GM19025 (cell line): ENCODE results near the gene SLC25A29.
A peak's percentile ranks its signal among the peaks of the same experiment; 100 is the strongest.
"Not testable (repeated sequence)": the region's sequence is repeated elsewhere in the genome, so short reads cannot be mapped to it uniquely, and the experiment has no call there.

Experiments used
- ATAC-seq: cut with Tn5 transposase; IDR thresholded peaks from one replicate; pipeline ENCODE4 v1.9.1; 2021; ENCODE audit warnings: mild to moderate bottlenecking, low read depth, moderate library complexity; ENCODE audit not compliant: unreplicated experiment

Gene SLC25A29

DNA sequence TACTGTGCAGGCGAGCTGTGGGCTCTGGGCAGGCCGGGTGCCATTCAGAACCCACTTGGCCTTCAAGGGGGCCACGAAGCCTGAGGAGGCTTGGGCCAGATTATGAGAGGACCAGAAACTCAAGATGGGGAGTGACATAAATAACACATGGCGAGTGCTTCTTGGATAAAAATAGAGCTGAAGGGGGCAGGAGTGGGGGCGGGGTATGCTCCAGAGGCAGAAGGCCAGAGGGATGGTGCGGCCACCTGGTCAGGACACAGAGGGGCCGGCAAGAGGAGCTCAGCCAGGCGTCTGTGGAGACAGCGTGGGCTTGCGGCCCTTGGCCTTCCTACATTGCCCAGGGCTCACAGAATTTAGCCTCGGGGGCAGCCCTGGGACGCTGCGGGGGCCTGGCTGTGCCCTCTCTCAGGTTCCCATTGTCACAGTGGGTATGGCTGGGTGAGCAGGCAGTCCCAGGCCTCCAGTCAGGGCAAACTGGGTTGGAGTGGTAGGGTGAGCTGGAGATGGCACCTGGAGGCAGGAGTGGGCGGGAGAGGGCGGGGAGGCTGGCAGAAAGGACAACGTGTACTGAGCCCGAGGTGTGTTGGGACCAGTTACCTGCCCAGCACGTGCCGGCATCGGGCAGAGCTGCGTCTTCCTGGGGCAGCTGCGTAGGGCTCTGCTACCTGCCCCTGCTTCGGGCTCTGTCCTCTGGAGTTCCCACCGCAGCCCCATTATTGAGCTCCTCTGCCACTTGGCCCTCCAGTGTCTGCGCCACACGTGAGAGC is 7.4 kb upstream of the SLC25A29 start:
- ATAC-seq, result no peak

- ATAC-seq, result no peak
Observed at GRCh38 chr14:100312877-100313400, 6.7 kb upstream of the SLC25A29 start.

- not testable (repeated sequence) for ATAC-seq
Observed at GRCh38 chr14:100312110-100312876, 6.0 kb upstream of the SLC25A29 start.

- ATAC-seq, result no peak
Observed at GRCh38 chr14:100309028-100309737, 2.9 kb upstream of the SLC25A29 start.

DNA sequence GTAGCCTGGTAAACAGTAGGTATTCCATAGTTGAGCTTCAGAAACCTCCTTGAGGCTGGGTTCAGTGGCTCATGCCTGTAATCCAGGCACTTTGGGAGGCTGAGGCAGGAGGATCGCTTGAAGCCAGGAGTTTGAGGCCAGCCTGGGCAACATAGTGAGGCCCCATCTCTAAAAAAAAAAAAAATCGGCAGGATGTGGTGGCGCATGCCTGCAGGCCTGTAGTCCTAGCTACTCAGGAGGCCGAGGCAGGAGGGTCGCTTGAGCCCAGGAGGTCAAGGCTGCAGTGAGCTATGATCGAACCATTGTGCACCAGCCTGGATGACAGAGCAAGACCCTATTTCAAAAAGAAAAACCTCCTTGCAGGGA is 2.2 kb upstream of the SLC25A29 start:
- ATAC-seq, result not testable (repeated sequence)

DNA sequence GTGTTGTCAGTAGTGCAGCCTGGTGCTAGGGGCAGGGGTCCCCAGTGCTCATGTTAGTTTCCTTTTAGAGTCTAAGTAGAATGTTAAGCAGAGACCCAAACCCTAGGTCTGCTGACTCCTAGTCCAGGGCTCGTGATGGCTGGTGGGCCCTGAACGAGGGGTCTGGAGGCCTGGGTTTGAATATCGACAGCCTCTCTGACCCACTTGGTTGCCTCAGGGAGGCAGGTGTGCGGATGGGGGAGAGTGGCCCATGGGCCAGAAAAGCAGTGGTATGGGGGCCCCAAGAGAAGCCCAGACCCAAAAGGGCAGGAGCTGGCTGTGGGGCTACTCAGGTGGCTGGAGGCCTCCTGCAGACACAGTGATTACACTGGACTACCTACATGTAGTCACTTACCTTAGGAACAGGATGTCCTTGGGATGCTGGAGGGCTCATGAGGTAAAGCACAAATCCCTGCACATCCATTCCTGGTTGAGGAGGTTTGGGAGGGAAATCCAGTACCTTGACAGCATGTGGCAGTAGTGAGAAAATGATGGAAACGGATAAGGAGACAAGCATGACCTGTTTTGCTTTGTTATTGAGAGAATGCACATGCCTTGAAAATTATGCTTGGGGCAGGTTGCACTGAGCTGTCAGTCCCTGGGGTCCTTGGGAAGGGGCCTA is 1.7 kb upstream of the SLC25A29 start:
- no peak for ATAC-seq

- no peak for ATAC-seq
Observed at GRCh38 chr14:100306998-100307765, 938 bp upstream of the SLC25A29 start.

- no peak for ATAC-seq
Observed at GRCh38 chr14:100305324-100306100, 732 bp downstream of the SLC25A29 start.

DNA sequence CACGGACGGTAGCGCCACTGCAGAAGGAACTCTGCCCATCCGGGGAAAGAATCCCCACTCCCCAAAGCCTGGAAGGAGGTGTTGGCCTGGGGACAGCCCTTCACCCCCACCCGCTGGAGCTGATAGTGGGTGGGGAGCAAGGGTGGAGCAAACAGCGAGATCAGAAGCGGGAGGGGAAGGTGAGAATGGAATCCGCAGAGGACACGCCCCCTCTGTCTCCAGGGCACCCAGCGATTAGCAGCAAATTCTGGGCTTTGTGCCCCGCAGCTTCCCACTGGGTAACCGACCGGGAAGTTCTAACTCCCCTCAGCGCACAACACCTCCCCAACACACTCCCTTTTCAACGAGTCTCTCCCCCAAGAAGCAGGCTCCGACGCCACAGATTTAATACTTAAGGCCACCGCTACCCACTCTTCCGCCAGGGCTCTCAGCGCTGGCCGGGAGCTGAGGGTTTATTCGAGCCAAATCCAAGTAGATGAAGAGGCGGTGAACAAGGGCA is 1.4 kb downstream of the SLC25A29 start:
- ATAC-seq, result no peak

- no peak for ATAC-seq
Observed at GRCh38 chr14:100303925-100304324, 2.3 kb downstream of the SLC25A29 start.

GRCh38 chr14:100303179-100303578 is 3.1 kb downstream of the SLC25A29 start:
- no peak for ATAC-seq

DNA sequence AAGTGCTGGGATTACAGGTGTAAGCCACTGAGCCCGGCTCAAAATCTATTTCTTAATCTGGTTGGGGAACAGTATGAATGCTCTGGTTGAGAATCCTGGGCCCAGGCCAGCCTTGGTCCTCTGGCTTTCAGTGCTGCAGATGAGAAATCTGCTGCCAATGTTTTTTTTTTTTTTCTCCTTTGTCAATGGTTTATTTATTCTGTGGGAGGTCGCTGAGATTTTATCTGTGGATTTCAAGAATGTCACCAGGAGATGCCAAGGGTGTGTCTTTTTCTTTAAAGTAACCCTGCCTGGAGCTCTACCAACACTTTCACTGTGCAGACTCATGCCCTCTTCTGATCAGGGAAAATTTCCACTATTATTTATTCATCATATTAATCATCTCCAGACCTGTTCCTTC is 3.6 kb downstream of the SLC25A29 start:
- ATAC-seq, result no peak

GRCh38 chr14:100299238-100299560 is 7.0 kb downstream of the SLC25A29 start:
- ATAC-seq, result no peak

- no peak for ATAC-seq
Observed at GRCh38 chr14:100298551-100299237, 7.5 kb downstream of the SLC25A29 start.

DNA sequence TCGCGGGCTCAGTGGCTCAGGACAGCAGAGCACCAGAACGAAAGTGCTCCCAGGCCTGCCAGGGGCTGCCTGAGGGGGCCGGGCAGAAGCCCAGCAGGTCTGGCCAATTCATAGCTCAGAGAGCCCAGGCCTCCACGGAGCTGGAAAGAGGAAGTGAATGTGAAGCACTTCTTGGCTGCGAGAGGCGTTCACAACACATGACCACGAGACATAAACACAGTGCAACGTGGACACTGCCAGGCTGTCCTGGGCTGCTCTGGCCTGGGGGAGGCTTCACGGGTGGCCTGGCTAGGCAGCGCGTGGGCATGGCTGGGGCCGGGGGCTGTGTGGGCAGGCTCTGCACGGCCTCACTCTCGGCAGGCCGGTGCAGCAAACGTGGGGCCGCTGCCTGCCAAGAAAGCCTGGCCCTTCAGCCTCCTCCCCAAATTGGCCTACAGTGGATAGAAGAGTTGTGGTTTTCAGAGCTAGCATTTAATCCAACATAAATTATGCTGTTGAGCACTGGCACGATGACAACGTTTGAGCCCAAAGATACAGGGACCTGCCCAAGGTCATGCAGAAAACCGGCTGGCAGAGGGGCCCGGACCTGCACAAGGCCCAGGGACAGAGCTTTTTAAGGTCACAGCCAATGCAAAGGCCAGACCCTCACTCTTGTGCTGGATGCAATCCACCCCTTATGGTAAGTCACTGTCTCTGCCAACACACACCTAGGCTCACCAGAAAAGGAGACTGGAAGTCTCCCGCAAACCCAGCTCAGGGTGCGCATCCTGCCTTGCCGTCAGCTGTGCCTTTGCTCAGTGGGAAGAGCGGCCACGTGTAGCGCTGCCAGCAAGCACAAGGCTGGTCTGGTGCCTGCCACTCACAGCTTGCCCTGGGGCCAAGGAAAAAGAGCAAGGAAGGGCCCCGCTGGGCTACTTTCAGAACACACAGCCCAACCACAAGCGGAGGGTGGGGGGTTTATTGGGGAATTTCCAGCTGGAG is 8.6 kb downstream of the SLC25A29 start:
- peak; percentile 88 for ATAC-seq

- ATAC-seq, result not testable (repeated sequence)
Observed at GRCh38 chr14:100296729-100297128, 9.5 kb downstream of the SLC25A29 start.

DNA sequence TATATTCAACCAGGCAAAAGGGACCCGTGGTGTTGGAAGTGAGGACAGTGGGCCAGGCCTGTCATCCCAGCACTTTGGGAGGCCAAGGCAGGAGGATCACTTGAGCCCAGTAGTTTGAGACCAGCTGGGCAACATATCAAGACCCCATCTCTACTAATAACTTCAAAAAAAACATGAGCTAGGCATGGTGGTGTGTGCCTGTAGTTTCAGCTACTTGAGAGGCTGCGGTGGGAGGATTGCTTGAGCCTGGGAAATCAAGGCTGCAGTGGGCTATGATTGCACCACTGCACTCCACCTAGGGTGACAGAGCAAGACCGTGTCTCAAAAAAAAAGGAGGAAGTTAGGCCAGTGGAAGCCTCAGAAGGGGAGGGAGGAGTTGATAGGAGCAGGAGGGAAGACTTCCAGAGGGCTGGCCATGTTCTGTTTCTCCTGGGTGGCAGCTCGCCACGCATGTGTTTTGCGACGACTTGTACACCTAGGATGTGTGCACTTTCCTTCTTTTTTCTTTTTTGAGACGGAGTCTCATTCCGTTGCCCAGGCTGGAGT is 10.1 kb downstream of the SLC25A29 start:
- ATAC-seq, result no peak
